K562 (cell line): ENCODE results near the gene PNRC2. TPM values are rescaled to one million over a fixed set of nuclear protein-coding genes. Genes with fewer than 3 reads are reported as not detected.
A peak's percentile ranks its signal among the peaks of the same experiment; 100 is the strongest.

Source experiments
- ARID1B ChIP-seq: fragments of 450-650 bp; IDR thresholded peaks from 2 replicates; pipeline ENCODE4 v1.6.1; 2016; ENCODE audit warnings: antibody characterized with exemption, mild to moderate bottlenecking, inconsistent platforms
- BDP1 ChIP-seq: IDR thresholded peaks from 3 replicates; pipeline ENCODE4 v1.6.1; 2011; ENCODE audit not compliant: insufficient read length, insufficient read depth
- CCNT2 ChIP-seq: IDR thresholded peaks from 2 replicates; pipeline ENCODE4 v1.6.1; 2011; ENCODE audit warnings: borderline replicate concordance, low read depth, mild to moderate bottlenecking, moderate library complexity, mixed read lengths, low read length; ENCODE audit not compliant: insufficient read length; ENCODE audit errors: extremely low read depth
- E2F6 ChIP-seq, 2 experiments: IDR thresholded peaks; 2 replicates each; pipeline ENCODE4 v1.6.1; 2011; ENCODE audit warnings: borderline replicate concordance in 1 of 2, control low read depth in 1 of 2, low read depth in 1 of 2, low read length in 1 of 2, mild to moderate bottlenecking in 1 of 2, mixed read lengths in 1 of 2, moderate library complexity in 1 of 2; ENCODE audit not compliant: insufficient read depth in 1 of 2, insufficient read length in 1 of 2, poor library complexity in 1 of 2, severe bottlenecking in 1 of 2; ENCODE audit errors: extremely low read depth in 1 of 2
- GMEB1 ChIP-seq: fragments of 250-450 bp; sonication (Bioruptor Pico); IDR thresholded peaks from 2 replicates; pipeline ENCODE4 v1.4.0; 2020; ENCODE audit warnings: mild to moderate bottlenecking
- GTF2A2 ChIP-seq: IDR thresholded peaks from 2 replicates; pipeline ENCODE4 v1.6.1; 2016; ENCODE audit warnings: mild to moderate bottlenecking, missing genetic modification characterization, missing compliant biosample characterization
- HDAC3 ChIP-seq: fragments of 450-650 bp; IDR thresholded peaks from 2 replicates; pipeline ENCODE4 v1.6.1; 2018; ENCODE audit warnings: borderline replicate concordance, mild to moderate bottlenecking, moderate library complexity; ENCODE audit not compliant: partially characterized antibody
- KDM4B ChIP-seq, 2 experiments: fragments of 450-650 bp in 1 of 2; sonication (generic) in 1 of 2; IDR thresholded peaks; 2 replicates each; pipeline ENCODE4 v1.6.1; 2016 to 2017; ENCODE audit warnings: borderline replicate concordance in 2 of 2, antibody characterized with exemption in 1 of 2, low read depth in 1 of 2, mild to moderate bottlenecking in 1 of 2
- MECOM ChIP-seq: fragments of 250-450 bp; sonication (Bioruptor Pico); IDR thresholded peaks from 2 replicates; pipeline ENCODE4 v1.8.0; 2022; ENCODE audit warnings: inconsistent platforms
- NBN ChIP-seq: fragments of 450-650 bp; IDR thresholded peaks from 2 replicates; pipeline ENCODE4 v1.6.1; 2016; ENCODE audit warnings: low read depth, mild to moderate bottlenecking
- PCBP2 ChIP-seq: fragments of 200-400 bp; formaldehyde crosslinking; IDR thresholded peaks from 2 replicates; pipeline ENCODE4 v1.6.1; 2018; ENCODE audit warnings: low read length, low read depth, mild to moderate bottlenecking, moderate library complexity; ENCODE audit not compliant: poor library complexity, severe bottlenecking
- POLR2A ChIP-seq: fragments of 450-650 bp; conservative IDR thresholded peaks from 2 replicates; pipeline ENCODE4 v1.6.1; 2016
- SAFB ChIP-seq: fragments of 200-400 bp; formaldehyde crosslinking; IDR thresholded peaks from 2 replicates; pipeline ENCODE4 v1.6.1; 2017; ENCODE audit warnings: low read depth, low read length, borderline replicate concordance
- SOX6 ChIP-seq: fragments of 450-650 bp; IDR thresholded peaks from 2 replicates; pipeline ENCODE4 v1.6.1; 2014; ENCODE audit warnings: mild to moderate bottlenecking
- SRF ChIP-seq, 2 experiments: fragments of 250-450, 450-650 bp in 1 of 2; sonication (Bioruptor Pico) in 1 of 2; sonication (generic) in 1 of 2; formaldehyde crosslinking; IDR thresholded peaks; 2 replicates each; pipeline versions ENCODE4 v1.5.0 to v1.5.1; 2020 to 2022; ENCODE audit warnings: mild to moderate bottlenecking in 1 of 2, missing genetic modification reagents in 1 of 2
- STAT5A ChIP-seq: IDR thresholded peaks from 2 replicates; pipeline ENCODE4 v1.6.1; 2012; ENCODE audit warnings: low read length, inconsistent platforms, borderline replicate concordance
- ZBTB33 ChIP-seq: sonication (generic); formaldehyde crosslinking; IDR thresholded peaks from 2 replicates; pipeline ENCODE4 v1.8.1; 2023; ENCODE audit warnings: mild to moderate bottlenecking, missing genetic modification reagents
- ZFP36 ChIP-seq: fragments of 150-350 bp; IDR thresholded peaks from 2 replicates; pipeline ENCODE4 v1.6.1; 2018; ENCODE audit warnings: low read length, low read depth; ENCODE audit not compliant: partially characterized antibody
- ZNF146 ChIP-seq: IDR thresholded peaks from one replicate; pipeline ENCODE4 v1.6.1; 2018; ENCODE audit warnings: missing compliant biosample characterization; ENCODE audit not compliant: unreplicated experiment
- ZNF197 ChIP-seq: fragments of 200-800 bp; sonication (Bioruptor generic); IDR thresholded peaks from 2 replicates; pipeline ENCODE4 v1.6.1; 2016; ENCODE audit warnings: low read depth, missing genetic modification characterization, missing compliant biosample characterization
- ZNF23 ChIP-seq: fragments of 250-450 bp; sonication (Bioruptor Pico); IDR thresholded peaks from 2 replicates; pipeline ENCODE4 v1.4.0; 2020; ENCODE audit warnings: mild to moderate bottlenecking
- polyA plus RNA-seq, 8 experiments: library from polyadenylated mRNA; depleted of rRNA in 4 of 8; stranded (reverse) in 5 of 8; unstranded in 3 of 8; fragments of >200 nt; fragmentation: Nextera tagmentation in 2 of 8; fragmentation: Illumina TruSeq in 1 of 8; extraction: Ambion mirVana in 2 of 8; extraction: Trizol in 1 of 8; gene quantifications; 2 replicates each; pipeline versions ENCODE4 v1.2.1 to v1.2.3, GENCODE V29; 2011 to 2014; ENCODE audit warnings: inconsistent platforms in 1 of 8, missing spikeins in 1 of 8
- total RNA-seq, 7 experiments: library from RNA; depleted of rRNA in 6 of 7; stranded (reverse); fragments of >200 nt in 6 of 7; fragmentation: Illumina TruSeq in 2 of 7; extraction: Trizol in 2 of 7; gene quantifications; 2 replicates each; pipeline versions ENCODE4 v1.2.1 to v1.2.3, GENCODE V29; 2011 to 2021; ENCODE audit warnings: low replicate concordance in 1 of 7
- TF ChIP-seq, protein P1 (sequence below): sonication (generic); formaldehyde crosslinking; IDR thresholded peaks from 2 replicates; pipeline ENCODE4 v1.8.0; 2023; ENCODE audit warnings: mild to moderate bottlenecking, missing genetic modification reagents

The PNRC2 gene
- total and polyA plus RNA-seq, 9 of the 15 experiments (the other 6 are each of a cell fraction or from before 2014, with no cell fraction given): 127 to 303 (median 203) TPM

DNA sequence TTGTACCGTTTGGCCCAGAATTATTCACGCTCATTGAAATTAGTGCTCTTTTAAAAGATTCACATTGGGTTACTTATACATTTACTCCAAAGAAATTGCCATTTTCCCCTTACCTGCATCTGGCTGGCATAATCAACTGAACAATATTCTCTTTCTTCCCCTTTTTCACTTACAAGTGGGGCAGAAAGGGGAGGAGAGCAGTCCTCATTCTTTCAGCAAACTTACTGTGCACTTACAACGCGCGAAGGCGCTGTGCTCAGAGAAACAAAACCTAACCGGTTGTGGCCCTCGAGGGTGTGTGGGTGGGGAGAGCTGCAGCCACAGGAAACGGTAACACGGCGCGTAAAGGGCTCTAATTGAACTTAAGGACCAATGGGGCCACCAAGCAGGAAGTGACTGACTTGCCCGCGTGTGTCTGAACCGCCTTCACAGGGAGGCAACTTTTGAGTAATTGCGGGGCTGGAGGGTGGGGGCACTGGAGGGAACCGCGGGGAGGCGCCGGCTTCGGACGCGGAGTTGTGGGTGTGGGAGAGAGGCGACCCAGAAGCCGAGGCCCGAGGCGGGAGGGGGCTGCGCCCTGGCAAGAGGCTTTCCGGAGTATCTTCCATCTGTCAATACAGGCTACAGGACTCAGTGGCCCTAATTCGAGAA lies 693 bp upstream of the PNRC2 start (continued):
- TF ChIP-seq GMEB1: no peak
- peak; percentile 70 for TF ChIP-seq POLR2A
- TF ChIP-seq ZBTB33: peak; percentile 71; the same call in 1 of the 2 replicates
- TF ChIP-seq ZNF146: no peak
- peak in 1 of 2 experiments; percentile 73; a peak in 1 of 4 replicates for TF ChIP-seq SRF (CRISPR knock-in tag; IDR thresholded peaks at IDR 0.05)
- TF ChIP-seq ZNF197 (CRISPR knock-in tag): peak; percentile 25; the same call in 1 of the 2 replicates
- peak; percentile 85 to 86 for TF ChIP-seq E2F6 (IDR thresholded peaks at IDR 0.05; ENCODE audit: borderline replicate concordance in 1 of 2, extremely low read depth in 1 of 2, insufficient read depth in 1 of 2, insufficient read length in 1 of 2, low read depth in 1 of 2, low read length in 1 of 2, poor library complexity in 1 of 2, severe bottlenecking in 1 of 2)
- peak; percentile 9; the same call in 1 of the 2 replicates for TF ChIP-seq SOX6
- no peak for TF ChIP-seq PCBP2
- TF ChIP-seq GTF2A2 (tag): no peak
- TF ChIP-seq MECOM (CRISPR knock-in tag): no peak
- no peak for TF ChIP-seq SAFB
- no peak for TF ChIP-seq STAT5A
- TF ChIP-seq NBN: 0 out of 2 replicates have a peak, but pooled peaks have one; percentile 33
- peak; percentile 69 for TF ChIP-seq HDAC3
- TF ChIP-seq ZNF23 (CRISPR knock-in tag): peak; percentile 38; the same call in 1 of the 2 replicates
- no peak for TF ChIP-seq BDP1
- peak; percentile 32 for TF ChIP-seq ARID1B
- TF ChIP-seq CCNT2: no peak
- TF ChIP-seq, protein P1, sequence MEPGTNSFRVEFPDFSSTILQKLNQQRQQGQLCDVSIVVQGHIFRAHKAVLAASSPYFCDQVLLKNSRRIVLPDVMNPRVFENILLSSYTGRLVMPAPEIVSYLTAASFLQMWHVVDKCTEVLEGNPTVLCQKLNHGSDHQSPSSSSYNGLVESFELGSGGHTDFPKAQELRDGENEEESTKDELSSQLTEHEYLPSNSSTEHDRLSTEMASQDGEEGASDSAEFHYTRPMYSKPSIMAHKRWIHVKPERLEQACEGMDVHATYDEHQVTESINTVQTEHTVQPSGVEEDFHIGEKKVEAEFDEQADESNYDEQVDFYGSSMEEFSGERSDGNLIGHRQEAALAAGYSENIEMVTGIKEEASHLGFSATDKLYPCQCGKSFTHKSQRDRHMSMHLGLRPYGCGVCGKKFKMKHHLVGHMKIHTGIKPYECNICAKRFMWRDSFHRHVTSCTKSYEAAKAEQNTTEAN (CRISPR knock-in tag): peak; percentile 58; the same call in 1 of the 2 replicates
- peak; percentile 38 for TF ChIP-seq ZFP36
- peak in 1 of 2 experiments; percentile 85; a peak in 1 of 4 replicates for TF ChIP-seq KDM4B (IDR thresholded peaks at IDR 0.05; ENCODE audit: borderline replicate concordance in 2 of 2, low read depth in 1 of 2)
